Neutrophil (primary cell): ENCODE measurements around the gene CNPY3.
A peak's percentile ranks its signal among the peaks of the same experiment; 100 is the strongest.

ENCODE experiments used
- H3K27ac ChIP-seq: fragments of 200-600 bp; sonication (generic); 2 replicates; pipeline ENCODE4 v1.5.1; 2016; ENCODE audit warnings: mild to moderate bottlenecking, moderate library complexity
- H3K27me3 ChIP-seq: fragments of 200-600 bp; sonication (generic); 2 replicates; pipeline ENCODE4 v1.6.0; 2016; ENCODE audit warnings: mild to moderate bottlenecking
- H3K36me3 ChIP-seq: fragments of 200-600 bp; sonication (generic); 2 replicates; pipeline ENCODE4 v1.5.1; 2017
- H3K4me1 ChIP-seq, 2 experiments: fragments of 200-600 bp in 1 of 2; sonication (generic) in 1 of 2; 1 replicate in 1 of 2; 2 replicates in 1 of 2; pipeline versions ENCODE4 v1.5.1 to v1.6.1; 2013 to 2016; ENCODE audit warnings: low read depth in 1 of 2, low read length in 1 of 2, mild to moderate bottlenecking in 1 of 2, moderate library complexity in 1 of 2; ENCODE audit not compliant: control insufficient read depth in 1 of 2, insufficient read depth in 1 of 2
- H3K4me3 ChIP-seq, 2 experiments: fragments of 200-600 bp in 1 of 2; sonication (generic) in 1 of 2; 1 replicate in 1 of 2; 2 replicates in 1 of 2; pipeline ENCODE4 v1.5.1; 2013 to 2016; ENCODE audit warnings: low read depth in 1 of 2, low read length in 1 of 2, mild to moderate bottlenecking in 1 of 2, moderate library complexity in 1 of 2
- H3K9me3 ChIP-seq: fragments of 200-600 bp; sonication (generic); 2 replicates; pipeline ENCODE4 v1.5.1; 2016
- TF ChIP-seq, protein P1 (sequence below): fragments of 200-600 bp; sonication (generic); IDR thresholded peaks from 2 replicates; pipeline ENCODE4 v1.5.1; 2016; ENCODE audit warnings: antibody characterized with exemption

The CNPY3 gene

GRCh38 chr6:42923666-42924065 lies 5.6 kb upstream of the CNPY3 start:
- Histone ChIP-seq H3K27ac (no peak overlapping the region), H3K4me3 (no peak overlapping the region), H3K9me3 (no peaks in the 10 kb centered on the region), H3K4me1 (peaks cover 7 to 15% of the 10 kb centered on the region in 2 experiments), H3K36me3 (no peaks in the 10 kb centered on the region), H3K27me3 (no peaks in the 10 kb centered on the region)
- TF ChIP-seq, protein P1, sequence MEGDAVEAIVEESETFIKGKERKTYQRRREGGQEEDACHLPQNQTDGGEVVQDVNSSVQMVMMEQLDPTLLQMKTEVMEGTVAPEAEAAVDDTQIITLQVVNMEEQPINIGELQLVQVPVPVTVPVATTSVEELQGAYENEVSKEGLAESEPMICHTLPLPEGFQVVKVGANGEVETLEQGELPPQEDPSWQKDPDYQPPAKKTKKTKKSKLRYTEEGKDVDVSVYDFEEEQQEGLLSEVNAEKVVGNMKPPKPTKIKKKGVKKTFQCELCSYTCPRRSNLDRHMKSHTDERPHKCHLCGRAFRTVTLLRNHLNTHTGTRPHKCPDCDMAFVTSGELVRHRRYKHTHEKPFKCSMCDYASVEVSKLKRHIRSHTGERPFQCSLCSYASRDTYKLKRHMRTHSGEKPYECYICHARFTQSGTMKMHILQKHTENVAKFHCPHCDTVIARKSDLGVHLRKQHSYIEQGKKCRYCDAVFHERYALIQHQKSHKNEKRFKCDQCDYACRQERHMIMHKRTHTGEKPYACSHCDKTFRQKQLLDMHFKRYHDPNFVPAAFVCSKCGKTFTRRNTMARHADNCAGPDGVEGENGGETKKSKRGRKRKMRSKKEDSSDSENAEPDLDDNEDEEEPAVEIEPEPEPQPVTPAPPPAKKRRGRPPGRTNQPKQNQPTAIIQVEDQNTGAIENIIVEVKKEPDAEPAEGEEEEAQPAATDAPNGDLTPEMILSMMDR, result no peak

DNA sequence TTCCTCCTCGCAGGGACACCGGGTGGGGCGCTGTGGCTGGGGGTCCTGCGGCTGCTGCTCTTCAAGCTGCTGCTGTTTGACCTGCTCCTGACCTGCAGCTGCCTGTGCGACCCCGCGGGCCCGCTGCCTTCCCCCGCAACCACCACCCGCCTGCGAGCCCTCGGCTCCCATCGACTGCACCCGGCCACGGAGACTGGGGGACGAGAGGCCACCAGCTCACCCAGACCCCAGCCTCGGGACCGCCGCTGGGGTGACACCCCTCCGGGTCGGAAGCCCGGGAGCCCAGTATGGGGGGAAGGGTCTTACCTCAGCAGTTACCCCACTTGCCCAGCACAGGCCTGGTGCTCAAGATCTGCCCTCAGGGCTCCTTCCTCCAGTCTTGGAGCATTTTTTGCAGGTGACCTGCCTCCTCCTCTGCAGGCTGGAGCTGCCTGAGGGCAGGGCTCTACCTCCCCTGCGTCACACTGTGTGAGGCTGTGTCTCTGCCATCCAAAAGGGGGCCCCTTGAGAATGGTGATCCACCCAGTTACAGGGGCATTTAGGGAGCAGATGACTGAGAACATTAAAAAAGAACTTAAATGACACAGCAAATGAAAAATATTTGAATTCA lies 3.9 kb upstream of the CNPY3 start:
- no peak overlapping the region for H3K4me3 ChIP-seq
- TF ChIP-seq, protein P1, result no peak
- H3K36me3 ChIP-seq, result no peaks in the 10 kb centered on the region

GRCh38 chr6:42929821-42930360 lies 611 bp downstream of the CNPY3 start:
- Histone ChIP-seq H3K27ac (peak overlapping the region; percentile 100), H3K9me3 (no peaks in the 10 kb centered on the region), H3K36me3 (peaks cover 13% of the 10 kb centered on the region), H3K4me3 (peak overlapping the region; percentile 79 to 100), H3K27me3 (no peaks in the 10 kb centered on the region), H3K4me1 (peaks cover 56 to 62% of the 10 kb centered on the region in 2 experiments)
- TF ChIP-seq, protein P1, result no peak

More for the DNA sequence above, 3.9 kb upstream of the CNPY3 start:
- Histone ChIP-seq H3K27me3 (no peaks in the 10 kb centered on the region), H3K4me1 (peaks cover 11 to 22% of the 10 kb centered on the region in 2 experiments), H3K27ac (no peak overlapping the region), H3K9me3 (no peaks in the 10 kb centered on the region)

GRCh38 chr6:42932412-42932811 lies 3.1 kb downstream of the CNPY3 start:
- H3K9me3 ChIP-seq, result no peaks in the 10 kb centered on the region
- H3K4me3 ChIP-seq, result peak overlapping the region; percentile 79 to 100
- H3K27ac ChIP-seq, result peak overlapping the region; percentile 100
- H3K36me3 ChIP-seq, result peaks cover 38% of the 10 kb centered on the region
- TF ChIP-seq, protein P1, result no peak
- peaks cover 64 to 72% of the 10 kb centered on the region in 2 experiments for H3K4me1 ChIP-seq
- H3K27me3 ChIP-seq, result no peaks in the 10 kb centered on the region

GRCh38 chr6:42933205-42933604 lies 3.9 kb downstream of the CNPY3 start:
- peak overlapping the region; percentile 79 to 100 for H3K4me3 ChIP-seq
- H3K36me3 ChIP-seq, result peaks cover 46% of the 10 kb centered on the region

More at GRCh38 chr6:42933205-42933604, 3.9 kb downstream of the CNPY3 start:
- H3K9me3 ChIP-seq, result no peaks in the 10 kb centered on the region
- no peaks in the 10 kb centered on the region for H3K27me3 ChIP-seq
- H3K4me1 ChIP-seq, result peaks cover 61 to 68% of the 10 kb centered on the region in 2 experiments
- TF ChIP-seq, protein P1, result peak; percentile 25
- H3K27ac ChIP-seq, result peak overlapping the region; percentile 100
